Trophoblast cell (in vitro differentiated cells and primary cell): Measurements from ENCODE around the gene NEAT1.

Experiments used
- DNase-seq, 2 donors: peaks; one replicate each; pipeline ENCODE4 v3.0.0-alpha.2; 2016
- H2AFZ ChIP-seq: 2 replicates; pipeline ENCODE4 v1.6.1; 2013; ENCODE audit warnings: low read length, moderate library complexity, mild to moderate bottlenecking; ENCODE audit not compliant: insufficient read depth, poor library complexity
- H2AK5ac ChIP-seq: 2 replicates; pipeline ENCODE4 v1.6.1; 2013; ENCODE audit warnings: mild to moderate bottlenecking, low read length
- H2BK120ac ChIP-seq: 2 replicates; pipeline ENCODE4 v1.6.1; 2013; ENCODE audit warnings: low read length, mild to moderate bottlenecking, moderate library complexity; ENCODE audit not compliant: insufficient read depth, poor library complexity
- H2BK12ac ChIP-seq: 2 replicates; pipeline ENCODE4 v1.6.1; 2013; ENCODE audit warnings: mild to moderate bottlenecking, low read length, moderate library complexity
- H2BK5ac ChIP-seq: 2 replicates; pipeline ENCODE4 v1.6.1; 2013; ENCODE audit warnings: low read length, low read depth, moderate library complexity, mild to moderate bottlenecking; ENCODE audit not compliant: poor library complexity
- H3K14ac ChIP-seq: 2 replicates; pipeline ENCODE4 v1.6.1; 2013; ENCODE audit warnings: mild to moderate bottlenecking, low read length
- H3K18ac ChIP-seq: 2 replicates; pipeline ENCODE4 v1.6.1; 2013; ENCODE audit warnings: mild to moderate bottlenecking, low read length
- H3K23ac ChIP-seq: 2 replicates; pipeline ENCODE4 v1.6.1; 2013; ENCODE audit warnings: low read length
- H3K27ac ChIP-seq: 2 replicates; pipeline ENCODE4 v1.5.1; 2013; ENCODE audit warnings: low read depth, mild to moderate bottlenecking, inconsistent platforms, low read length, moderate library complexity
- H3K27me3 ChIP-seq: 2 replicates; pipeline ENCODE4 v1.6.1; 2013; ENCODE audit warnings: inconsistent platforms, mild to moderate bottlenecking, low read length, moderate library complexity; ENCODE audit not compliant: insufficient read depth
- H3K36me3 ChIP-seq, 2 experiments: 1 replicate in 1 of 2; 2 replicates in 1 of 2; pipeline ENCODE4 v1.6.1; 2013; ENCODE audit warnings: low read length in 2 of 2, mild to moderate bottlenecking in 2 of 2, moderate library complexity in 1 of 2; ENCODE audit not compliant: insufficient read depth in 2 of 2, control insufficient read depth in 1 of 2
- H3K4ac ChIP-seq: 2 replicates; pipeline ENCODE4 v1.6.1; 2013; ENCODE audit warnings: low read depth, mild to moderate bottlenecking, low read length, moderate library complexity
- H3K4me1 ChIP-seq, 2 experiments: 1 replicate in 1 of 2; 2 replicates in 1 of 2; pipeline ENCODE4 v1.6.1; 2013; ENCODE audit warnings: low read length in 2 of 2, mild to moderate bottlenecking in 2 of 2, moderate library complexity in 1 of 2; ENCODE audit not compliant: insufficient read depth in 2 of 2, control insufficient read depth in 1 of 2
- H3K4me2 ChIP-seq: 2 replicates; pipeline ENCODE4 v1.6.1; 2013; ENCODE audit warnings: inconsistent platforms, mild to moderate bottlenecking, low read length, moderate library complexity
- H3K4me3 ChIP-seq: 2 replicates; pipeline ENCODE4 v1.5.1; 2013; ENCODE audit warnings: mild to moderate bottlenecking, low read depth, low read length, inconsistent platforms
- H3K79me1 ChIP-seq: one replicate; pipeline ENCODE4 v1.6.1; 2013; ENCODE audit warnings: low read length
- H3K79me2 ChIP-seq: 2 replicates; pipeline ENCODE4 v1.6.1; 2013; ENCODE audit warnings: low read length, mild to moderate bottlenecking; ENCODE audit not compliant: control insufficient read depth, insufficient read depth, poor library complexity
- H3K9ac ChIP-seq: 2 replicates; pipeline ENCODE4 v1.6.1; 2013; ENCODE audit warnings: mild to moderate bottlenecking, low read length
- H3K9me3 ChIP-seq: 2 replicates; pipeline ENCODE4 v1.6.1; 2013; ENCODE audit warnings: low read depth, mild to moderate bottlenecking, control low read depth, inconsistent platforms, low read length; ENCODE audit not compliant: insufficient read depth
- H4K12ac ChIP-seq: 2 replicates; pipeline ENCODE4 v1.6.1; 2013; ENCODE audit warnings: low read depth, mild to moderate bottlenecking, low read length, moderate library complexity
- H4K8ac ChIP-seq: 2 replicates; pipeline ENCODE4 v1.6.1; 2013; ENCODE audit warnings: low read depth, mild to moderate bottlenecking, low read length, moderate library complexity
- H4K91ac ChIP-seq: one replicate; pipeline ENCODE4 v1.6.1; 2013; ENCODE audit warnings: low read depth, mild to moderate bottlenecking, low read length, moderate library complexity
- WGBS: extraction: QIAGEN DNeasy Blood & Tissue Kit; methylation state at CpG from one replicate; pipeline ENCODE4 v1.1.7; 2013; ENCODE audit warnings: missing lambda C conversion rate; ENCODE audit not compliant: insufficient read length, insufficient coverage; ENCODE audit errors: extremely low coverage; 5-methylcytosine and 5-hydroxymethylcytosine counted together

NEAT1 gene

GRCh38 chr11:65439331-65440181 lies 17.0 kb downstream of the NEAT1 start:
- 100% methylated on average over 1 of the region's 7 CpGs for WGBS
- H3K4ac ChIP-seq, result no peak overlapping the region
- no peaks in the 10 kb centered on the region for H3K9me3 ChIP-seq
- H2AFZ ChIP-seq, result no peak overlapping the region
- peaks cover 24 to 34% of the 10 kb centered on the region in 2 experiments for H3K36me3 ChIP-seq
- peaks cover 4% of the 10 kb centered on the region for H3K79me2 ChIP-seq
- DNase-seq, result peak in 1 of 2 donors; percentile 32
- H3K27me3 ChIP-seq, result no peaks in the 10 kb centered on the region
- H4K12ac ChIP-seq, result no peak overlapping the region
- no peak overlapping the region for H3K9ac ChIP-seq
- no peak overlapping the region for H2AK5ac ChIP-seq
- H3K14ac ChIP-seq, result no peak overlapping the region
- H3K18ac ChIP-seq, result no peak overlapping the region
- peaks cover 16% of the 10 kb centered on the region for H3K79me1 ChIP-seq
- peaks cover 19 to 30% of the 10 kb centered on the region in 2 experiments for H3K4me1 ChIP-seq
- H3K23ac ChIP-seq, result no peak overlapping the region
- no peak overlapping the region for H2BK5ac ChIP-seq
- H3K27ac ChIP-seq, result no peak overlapping the region
- H2BK120ac ChIP-seq, result no peak overlapping the region
- no peak overlapping the region for H3K4me3 ChIP-seq
- H3K4me2 ChIP-seq, result no peak overlapping the region
- H4K8ac ChIP-seq, result no peak overlapping the region
- H2BK12ac ChIP-seq, result no peak overlapping the region
- no peak overlapping the region for H4K91ac ChIP-seq

- H3K27ac ChIP-seq, result peak overlapping the region; percentile 32
- no peak overlapping the region for H2BK120ac ChIP-seq
- H2AFZ ChIP-seq, result no peak overlapping the region
- H3K23ac ChIP-seq, result no peak overlapping the region
- H3K27me3 ChIP-seq, result no peaks in the 10 kb centered on the region
- no CpG with 5 or more reads among the region's 8 CpGs for WGBS
- peaks cover 24 to 36% of the 10 kb centered on the region in 2 experiments for H3K36me3 ChIP-seq
- H4K12ac ChIP-seq, result no peak overlapping the region
- H3K4me3 ChIP-seq, result no peak overlapping the region
- H3K4ac ChIP-seq, result no peak overlapping the region
- H3K4me2 ChIP-seq, result no peak overlapping the region
- H3K79me1 ChIP-seq, result peaks cover 16% of the 10 kb centered on the region
- no peak overlapping the region for H4K8ac ChIP-seq
- H3K18ac ChIP-seq, result no peak overlapping the region
- no peak overlapping the region for H2AK5ac ChIP-seq
- no peak overlapping the region for H2BK12ac ChIP-seq
- no peak overlapping the region for H3K14ac ChIP-seq
- H4K91ac ChIP-seq, result no peak overlapping the region
- peak in 1 of 2 donors; percentile 49 for DNase-seq
- H3K9me3 ChIP-seq, result no peaks in the 10 kb centered on the region
- H2BK5ac ChIP-seq, result peak overlapping the region; percentile 46
- peaks cover 4% of the 10 kb centered on the region for H3K79me2 ChIP-seq
- H3K4me1 ChIP-seq, result peaks cover 20 to 38% of the 10 kb centered on the region in 2 experiments
- no peak overlapping the region for H3K9ac ChIP-seq
Measured at GRCh38 chr11:65440831-65441499, 18.4 kb downstream of the NEAT1 start.

DNA sequence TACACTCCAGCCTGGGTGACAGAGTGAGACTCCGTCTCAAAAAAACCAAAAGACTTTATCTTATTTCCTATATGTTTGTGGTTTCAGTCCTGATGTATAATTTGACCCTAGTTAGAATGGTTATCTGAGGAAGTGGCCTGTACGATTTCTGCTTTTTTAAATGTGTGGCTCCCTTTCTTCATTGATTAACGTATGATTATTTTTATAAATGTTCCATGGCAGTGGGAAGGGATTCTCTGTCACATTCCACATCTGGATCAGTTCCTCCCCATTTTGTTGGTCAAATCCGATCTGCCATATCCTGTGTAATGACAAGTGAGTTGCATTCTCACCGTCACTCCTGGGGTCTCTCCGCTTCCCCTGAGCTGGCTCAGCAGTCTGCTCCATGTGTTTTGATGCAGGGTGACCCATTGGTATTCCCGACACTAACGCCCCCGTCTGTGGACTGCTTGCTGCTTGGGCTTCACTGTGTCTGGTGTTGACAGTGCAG lies 20.3 kb downstream of the NEAT1 start:
- Histone ChIP-seq H2AK5ac (no peak overlapping the region), H3K4me3 (no peak overlapping the region), H3K27ac (peak overlapping the region; percentile 4), H3K79me2 (peaks cover 2% of the 10 kb centered on the region), H4K91ac (no peak overlapping the region), H2BK120ac (peak overlapping the region; percentile 1), H3K9me3 (no peaks in the 10 kb centered on the region), H3K23ac (no peak overlapping the region), H2BK5ac (no peak overlapping the region), H3K79me1 (peaks cover 16% of the 10 kb centered on the region), H3K9ac (no peak overlapping the region), H3K4me2 (no peak overlapping the region), H3K18ac (peak overlapping the region; percentile 1), H3K4ac (no peak overlapping the region), H2BK12ac (no peak overlapping the region), H4K12ac (no peak overlapping the region), H3K4me1 (peaks cover 20 to 35% of the 10 kb centered on the region in 2 experiments), H3K14ac (no peak overlapping the region), H4K8ac (no peak overlapping the region), H2AFZ (no peak overlapping the region), H3K36me3 (peaks cover 18 to 28% of the 10 kb centered on the region in 2 experiments), H3K27me3 (no peaks in the 10 kb centered on the region)
- DNase-seq, result peak in 1 of 2 donors; percentile 34
- no CpG with 5 or more reads among the region's 9 CpGs for WGBS

GRCh38 chr11:65444314-65445051 lies 21.9 kb downstream of the NEAT1 start:
- Histone ChIP-seq H4K8ac (no peak overlapping the region), H3K4me3 (no peak overlapping the region), H4K91ac (peak overlapping the region; percentile 4), H3K36me3 (peaks cover 17 to 25% of the 10 kb centered on the region in 2 experiments), H3K4me1 (peaks cover 20 to 34% of the 10 kb centered on the region in 2 experiments), H3K18ac (peak overlapping the region; percentile 57), H3K79me2 (peaks cover 2% of the 10 kb centered on the region), H3K14ac (peak overlapping the region; percentile 26), H3K79me1 (peaks cover 16% of the 10 kb centered on the region), H2AFZ (no peak overlapping the region), H3K9ac (no peak overlapping the region), H3K4ac (no peak overlapping the region), H2AK5ac (peak overlapping the region; percentile 11), H3K9me3 (no peaks in the 10 kb centered on the region), H4K12ac (no peak overlapping the region), H2BK5ac (peak overlapping the region; percentile 8), H2BK120ac (peak overlapping the region; percentile 46), H2BK12ac (peak overlapping the region; percentile 54), H3K23ac (no peak overlapping the region), H3K27ac (peak overlapping the region; percentile 16), H3K4me2 (no peak overlapping the region), H3K27me3 (no peaks in the 10 kb centered on the region)
- peak in 1 of 2 donors; percentile 49 for DNase-seq
- WGBS, result no CpG with 5 or more reads among the region's 14 CpGs
